K562 (cell line): ENCODE results near the gene CCDC13.

Experiments
- CHD1 ChIP-seq: fragments of 200-600 bp; sonication (generic); IDR thresholded peaks from one replicate; pipeline ENCODE4 v1.6.1; 2012; ENCODE audit warnings: mild to moderate bottlenecking, moderate library complexity, low read length, inconsistent platforms
- EP300 ChIP-seq: IDR thresholded peaks from 2 replicates; pipeline ENCODE4 v1.6.1; 2012; ENCODE audit warnings: low read length, improper control_type of control experiment
- EZH2 ChIP-seq: IDR thresholded peaks from 2 replicates; pipeline ENCODE4 v1.6.1; 2012; ENCODE audit warnings: low read depth, mild to moderate bottlenecking, inconsistent platforms, low read length, borderline replicate concordance
- HNRNPL ChIP-seq: fragments of 200-400 bp; formaldehyde crosslinking; IDR thresholded peaks from 2 replicates; pipeline ENCODE4 v1.6.1; 2017; ENCODE audit warnings: low read depth, mild to moderate bottlenecking, low read length
- NCOA1 ChIP-seq: fragments of 450-650 bp; IDR thresholded peaks from 2 replicates; pipeline ENCODE4 v1.6.1; 2016; ENCODE audit warnings: low read depth
- USF2 ChIP-seq: sonication (generic); formaldehyde crosslinking; IDR thresholded peaks from 2 replicates; pipeline ENCODE4 v1.5.0; 2020; ENCODE audit warnings: missing genetic modification reagents
- ZBTB8A ChIP-seq: fragments of 450-650 bp; IDR thresholded peaks from 2 replicates; pipeline ENCODE4 v1.6.1; 2018; ENCODE audit warnings: mild to moderate bottlenecking, moderate library complexity; ENCODE audit not compliant: partially characterized antibody
- TF ChIP-seq, protein P1 (sequence below): fragments of 200-600 bp; sonication (generic); IDR thresholded peaks from one replicate; pipeline ENCODE4 v1.6.1; 2012; ENCODE audit warnings: mild to moderate bottlenecking, low read depth, low read length, inconsistent platforms

DNA sequence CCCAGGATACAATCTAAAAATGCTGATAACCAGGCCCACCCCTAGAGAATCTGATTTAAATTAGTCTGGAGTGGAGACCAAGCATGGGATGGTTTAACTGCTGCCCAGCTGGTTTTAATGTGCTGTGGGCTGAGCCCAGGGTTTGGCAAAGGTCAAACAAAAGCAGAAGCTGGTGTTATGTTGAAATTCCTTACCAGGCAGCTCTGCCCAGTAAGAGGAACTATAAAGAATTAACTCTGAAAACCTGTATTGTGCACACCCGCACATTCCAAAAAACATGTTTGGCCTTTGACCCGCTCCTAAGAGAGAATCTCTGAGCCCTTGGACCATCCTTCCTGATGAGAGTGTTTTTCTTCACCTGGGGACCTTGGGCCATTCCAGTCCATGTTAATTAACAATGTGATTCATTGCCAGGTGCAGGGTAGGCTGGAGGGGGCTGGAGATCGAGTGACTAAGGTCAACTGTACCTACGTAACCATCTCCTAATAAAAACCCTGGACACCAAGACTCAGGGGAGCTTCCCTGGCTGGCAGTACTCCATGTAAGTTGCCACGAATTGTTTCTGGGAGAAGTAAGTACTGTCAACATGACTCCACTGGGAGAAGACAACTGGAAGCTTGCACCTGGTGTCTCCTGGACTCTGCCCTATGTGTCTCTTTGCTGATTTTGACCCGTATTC is 10.9 kb downstream of the CCDC13 start:
- TF ChIP-seq EZH2 = no peak
- no peak for TF ChIP-seq USF2
- TF ChIP-seq, protein P1, sequence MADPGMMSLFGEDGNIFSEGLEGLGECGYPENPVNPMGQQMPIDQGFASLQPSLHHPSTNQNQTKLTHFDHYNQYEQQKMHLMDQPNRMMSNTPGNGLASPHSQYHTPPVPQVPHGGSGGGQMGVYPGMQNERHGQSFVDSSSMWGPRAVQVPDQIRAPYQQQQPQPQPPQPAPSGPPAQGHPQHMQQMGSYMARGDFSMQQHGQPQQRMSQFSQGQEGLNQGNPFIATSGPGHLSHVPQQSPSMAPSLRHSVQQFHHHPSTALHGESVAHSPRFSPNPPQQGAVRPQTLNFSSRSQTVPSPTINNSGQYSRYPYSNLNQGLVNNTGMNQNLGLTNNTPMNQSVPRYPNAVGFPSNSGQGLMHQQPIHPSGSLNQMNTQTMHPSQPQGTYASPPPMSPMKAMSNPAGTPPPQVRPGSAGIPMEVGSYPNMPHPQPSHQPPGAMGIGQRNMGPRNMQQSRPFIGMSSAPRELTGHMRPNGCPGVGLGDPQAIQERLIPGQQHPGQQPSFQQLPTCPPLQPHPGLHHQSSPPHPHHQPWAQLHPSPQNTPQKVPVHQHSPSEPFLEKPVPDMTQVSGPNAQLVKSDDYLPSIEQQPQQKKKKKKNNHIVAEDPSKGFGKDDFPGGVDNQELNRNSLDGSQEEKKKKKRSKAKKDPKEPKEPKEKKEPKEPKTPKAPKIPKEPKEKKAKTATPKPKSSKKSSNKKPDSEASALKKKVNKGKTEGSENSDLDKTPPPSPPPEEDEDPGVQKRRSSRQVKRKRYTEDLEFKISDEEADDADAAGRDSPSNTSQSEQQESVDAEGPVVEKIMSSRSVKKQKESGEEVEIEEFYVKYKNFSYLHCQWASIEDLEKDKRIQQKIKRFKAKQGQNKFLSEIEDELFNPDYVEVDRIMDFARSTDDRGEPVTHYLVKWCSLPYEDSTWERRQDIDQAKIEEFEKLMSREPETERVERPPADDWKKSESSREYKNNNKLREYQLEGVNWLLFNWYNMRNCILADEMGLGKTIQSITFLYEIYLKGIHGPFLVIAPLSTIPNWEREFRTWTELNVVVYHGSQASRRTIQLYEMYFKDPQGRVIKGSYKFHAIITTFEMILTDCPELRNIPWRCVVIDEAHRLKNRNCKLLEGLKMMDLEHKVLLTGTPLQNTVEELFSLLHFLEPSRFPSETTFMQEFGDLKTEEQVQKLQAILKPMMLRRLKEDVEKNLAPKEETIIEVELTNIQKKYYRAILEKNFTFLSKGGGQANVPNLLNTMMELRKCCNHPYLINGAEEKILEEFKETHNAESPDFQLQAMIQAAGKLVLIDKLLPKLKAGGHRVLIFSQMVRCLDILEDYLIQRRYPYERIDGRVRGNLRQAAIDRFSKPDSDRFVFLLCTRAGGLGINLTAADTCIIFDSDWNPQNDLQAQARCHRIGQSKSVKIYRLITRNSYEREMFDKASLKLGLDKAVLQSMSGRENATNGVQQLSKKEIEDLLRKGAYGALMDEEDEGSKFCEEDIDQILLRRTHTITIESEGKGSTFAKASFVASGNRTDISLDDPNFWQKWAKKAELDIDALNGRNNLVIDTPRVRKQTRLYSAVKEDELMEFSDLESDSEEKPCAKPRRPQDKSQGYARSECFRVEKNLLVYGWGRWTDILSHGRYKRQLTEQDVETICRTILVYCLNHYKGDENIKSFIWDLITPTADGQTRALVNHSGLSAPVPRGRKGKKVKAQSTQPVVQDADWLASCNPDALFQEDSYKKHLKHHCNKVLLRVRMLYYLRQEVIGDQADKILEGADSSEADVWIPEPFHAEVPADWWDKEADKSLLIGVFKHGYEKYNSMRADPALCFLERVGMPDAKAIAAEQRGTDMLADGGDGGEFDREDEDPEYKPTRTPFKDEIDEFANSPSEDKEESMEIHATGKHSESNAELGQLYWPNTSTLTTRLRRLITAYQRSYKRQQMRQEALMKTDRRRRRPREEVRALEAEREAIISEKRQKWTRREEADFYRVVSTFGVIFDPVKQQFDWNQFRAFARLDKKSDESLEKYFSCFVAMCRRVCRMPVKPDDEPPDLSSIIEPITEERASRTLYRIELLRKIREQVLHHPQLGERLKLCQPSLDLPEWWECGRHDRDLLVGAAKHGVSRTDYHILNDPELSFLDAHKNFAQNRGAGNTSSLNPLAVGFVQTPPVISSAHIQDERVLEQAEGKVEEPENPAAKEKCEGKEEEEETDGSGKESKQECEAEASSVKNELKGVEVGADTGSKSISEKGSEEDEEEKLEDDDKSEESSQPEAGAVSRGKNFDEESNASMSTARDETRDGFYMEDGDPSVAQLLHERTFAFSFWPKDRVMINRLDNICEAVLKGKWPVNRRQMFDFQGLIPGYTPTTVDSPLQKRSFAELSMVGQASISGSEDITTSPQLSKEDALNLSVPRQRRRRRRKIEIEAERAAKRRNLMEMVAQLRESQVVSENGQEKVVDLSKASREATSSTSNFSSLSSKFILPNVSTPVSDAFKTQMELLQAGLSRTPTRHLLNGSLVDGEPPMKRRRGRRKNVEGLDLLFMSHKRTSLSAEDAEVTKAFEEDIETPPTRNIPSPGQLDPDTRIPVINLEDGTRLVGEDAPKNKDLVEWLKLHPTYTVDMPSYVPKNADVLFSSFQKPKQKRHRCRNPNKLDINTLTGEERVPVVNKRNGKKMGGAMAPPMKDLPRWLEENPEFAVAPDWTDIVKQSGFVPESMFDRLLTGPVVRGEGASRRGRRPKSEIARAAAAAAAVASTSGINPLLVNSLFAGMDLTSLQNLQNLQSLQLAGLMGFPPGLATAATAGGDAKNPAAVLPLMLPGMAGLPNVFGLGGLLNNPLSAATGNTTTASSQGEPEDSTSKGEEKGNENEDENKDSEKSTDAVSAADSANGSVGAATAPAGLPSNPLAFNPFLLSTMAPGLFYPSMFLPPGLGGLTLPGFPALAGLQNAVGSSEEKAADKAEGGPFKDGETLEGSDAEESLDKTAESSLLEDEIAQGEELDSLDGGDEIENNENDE = no peak
- no peak for TF ChIP-seq EP300
- no peak for TF ChIP-seq CHD1
- TF ChIP-seq ZBTB8A = no peak
- TF ChIP-seq NCOA1 = no peak
- TF ChIP-seq HNRNPL = no peak
